Measurements from ENCODE around the gene SPEF2.

SPEF2 gene

GRCh38 chr5:35617435-35618303 lies at the start of gene SPEF2:
SPEF2 (plus strand) TSS chr5:35617863; CDS start chr5:35617998, 135 bp downstream.
- peak; percentile 93 for DNase-seq

- DNase-seq, result no peak
Observed at GRCh38 chr5:35575578-35575977, 42.1 kb upstream of the SPEF2 start.

GRCh38 chr5:35587419-35587818 lies 30.2 kb upstream of the SPEF2 start:
- no peak for DNase-seq

- no peak for DNase-seq
Observed at GRCh38 chr5:35593338-35593737, 24.3 kb upstream of the SPEF2 start.

- no peak for DNase-seq
Observed at GRCh38 chr5:35598707-35599370, 18.8 kb upstream of the SPEF2 start.

GRCh38 chr5:35600591-35600990 lies 17.1 kb upstream of the SPEF2 start:
- DNase-seq, result no peak

- DNase-seq, result peak; percentile 6
Observed at GRCh38 chr5:35608881-35609779, 8.5 kb upstream of the SPEF2 start.

- DNase-seq, result no peak
Observed at GRCh38 chr5:35617060-35617434, 616 bp upstream of the SPEF2 start.

- peak; percentile 4 for DNase-seq
Observed at GRCh38 chr5:35618304-35618636, 607 bp downstream of the SPEF2 start.

GRCh38 chr5:35618781-35619180 lies 1.1 kb downstream of the SPEF2 start:
- no peak for DNase-seq

GRCh38 chr5:35622974-35623373 lies 5.3 kb downstream of the SPEF2 start:
- no peak for DNase-seq

- DNase-seq, result no peak
Observed at GRCh38 chr5:35623991-35624390, 6.3 kb downstream of the SPEF2 start.

GRCh38 chr5:35626108-35626507 lies 8.4 kb downstream of the SPEF2 start:
- peak; percentile 60 for DNase-seq

- DNase-seq, result no peak
Observed at GRCh38 chr5:35626553-35626952, 8.9 kb downstream of the SPEF2 start.

- no peak for DNase-seq
Observed at GRCh38 chr5:35634326-35634725, 16.7 kb downstream of the SPEF2 start.

GRCh38 chr5:35640623-35641022 lies 23.0 kb downstream of the SPEF2 start:
- no peak for DNase-seq

GRCh38 chr5:35644543-35644942 lies 26.9 kb downstream of the SPEF2 start:
- no peak for DNase-seq

GRCh38 chr5:35647128-35647527 lies 29.5 kb downstream of the SPEF2 start:
- no peak for DNase-seq

- no peak for DNase-seq
Observed at GRCh38 chr5:35647712-35648111, 30.0 kb downstream of the SPEF2 start.

GRCh38 chr5:35651002-35651756 lies 33.5 kb downstream of the SPEF2 start:
- DNase-seq, result peak; percentile 60

GRCh38 chr5:35656721-35657120 lies 39.1 kb downstream of the SPEF2 start:
- peak; percentile 72 for DNase-seq

GRCh38 chr5:35657877-35658276 lies 40.2 kb downstream of the SPEF2 start:
- DNase-seq, result no peak

GRCh38 chr5:35659556-35659955 lies 41.9 kb downstream of the SPEF2 start:
- DNase-seq, result no peak

All from fibroblast of skin of right biceps (primary cell).